Activated CD4-positive, alpha-beta T cell treated with anti-CD3 and anti-CD28 coated beads, Interleukin-2, amount 10 ng/mL, durations not matched to agents 24 days and 14 days (primary cell): ENCODE data around the gene FBXO42. TPM values are rescaled to one million over a fixed set of nuclear protein-coding genes. Genes with fewer than 3 reads are reported as not detected.
A peak's percentile ranks its signal among the peaks of the same experiment; 100 is the strongest.
"Not testable (repeated sequence)": the region's sequence is repeated elsewhere in the genome, so short reads cannot be mapped to it uniquely, and the experiment has no call there.

Source experiments
- DNase-seq: peaks from one replicate; pipeline ENCODE4 v3.0.0; 2022
- H3K27ac Mint-ChIP-seq: one replicate; pipeline ENCODE4 v1.8.0; 2022; ENCODE audit warnings: mild to moderate bottlenecking, mixed read lengths
- H3K27me3 Mint-ChIP-seq: one replicate; pipeline ENCODE4 v1.8.0; 2022; ENCODE audit warnings: mixed read lengths
- H3K36me3 Mint-ChIP-seq: one replicate; pipeline ENCODE4 v1.8.0; 2022; ENCODE audit warnings: low read depth, mild to moderate bottlenecking, mixed read lengths
- H3K4me1 Mint-ChIP-seq: one replicate; pipeline ENCODE4 v1.8.0; 2021; ENCODE audit warnings: mixed read lengths
- H3K4me3 Mint-ChIP-seq: one replicate; pipeline ENCODE4 v1.8.0; 2022; ENCODE audit warnings: mild to moderate bottlenecking, moderate library complexity, mixed read lengths
- H3K9me3 Mint-ChIP-seq: one replicate; pipeline ENCODE4 v1.8.0; 2021; ENCODE audit warnings: mixed read lengths
- intact Hi-C: fragments of 100-400 bp; cut with micrococcal nuclease; formaldehyde crosslinking; loops from one replicate; pipeline ENCODE4 v1.15.1; 2023
- total RNA-seq: library from RNA; stranded (reverse); gene quantifications from 2 replicates; pipeline ENCODE4 v1.2.3, GENCODE V29; 2022

FBXO42 gene
- total RNA-seq, 1 donor from 2014 or later, result 20.8 TPM

DNA sequence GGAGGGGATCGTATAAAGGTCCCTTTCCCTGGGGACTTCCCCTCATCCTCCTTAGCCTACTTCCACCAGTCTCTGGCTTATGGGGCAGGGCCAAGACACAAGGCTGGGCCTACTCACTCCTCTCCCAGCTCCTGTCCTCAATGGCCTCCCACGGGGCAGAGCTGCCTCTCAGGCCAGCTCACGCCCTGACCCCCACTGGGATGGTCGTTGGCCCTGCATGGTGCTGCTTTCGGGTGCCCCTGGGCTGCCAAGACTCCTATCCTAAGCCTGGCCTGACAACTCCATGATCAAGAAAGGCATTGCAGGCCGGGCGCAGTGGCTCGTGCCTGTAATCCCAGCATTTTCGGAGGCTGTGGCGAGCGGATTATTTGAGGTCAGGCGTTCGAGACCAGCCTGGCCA lies 121.5 kb downstream of the FBXO42 start:
- DNase-seq, result no peak
- peaks cover 30% of the 10 kb centered on the region for H3K27me3 Mint-ChIP-seq
- H3K4me1 Mint-ChIP-seq, result peaks cover 6% of the 10 kb centered on the region
- H3K27ac Mint-ChIP-seq, result no peak overlapping the region
- peaks cover 3% of the 10 kb centered on the region for H3K36me3 Mint-ChIP-seq
- H3K9me3 Mint-ChIP-seq, result peaks cover 3% of the 10 kb centered on the region
- H3K4me3 Mint-ChIP-seq, result no peak overlapping the region
- intact Hi-C loops, result no loop called here

DNA sequence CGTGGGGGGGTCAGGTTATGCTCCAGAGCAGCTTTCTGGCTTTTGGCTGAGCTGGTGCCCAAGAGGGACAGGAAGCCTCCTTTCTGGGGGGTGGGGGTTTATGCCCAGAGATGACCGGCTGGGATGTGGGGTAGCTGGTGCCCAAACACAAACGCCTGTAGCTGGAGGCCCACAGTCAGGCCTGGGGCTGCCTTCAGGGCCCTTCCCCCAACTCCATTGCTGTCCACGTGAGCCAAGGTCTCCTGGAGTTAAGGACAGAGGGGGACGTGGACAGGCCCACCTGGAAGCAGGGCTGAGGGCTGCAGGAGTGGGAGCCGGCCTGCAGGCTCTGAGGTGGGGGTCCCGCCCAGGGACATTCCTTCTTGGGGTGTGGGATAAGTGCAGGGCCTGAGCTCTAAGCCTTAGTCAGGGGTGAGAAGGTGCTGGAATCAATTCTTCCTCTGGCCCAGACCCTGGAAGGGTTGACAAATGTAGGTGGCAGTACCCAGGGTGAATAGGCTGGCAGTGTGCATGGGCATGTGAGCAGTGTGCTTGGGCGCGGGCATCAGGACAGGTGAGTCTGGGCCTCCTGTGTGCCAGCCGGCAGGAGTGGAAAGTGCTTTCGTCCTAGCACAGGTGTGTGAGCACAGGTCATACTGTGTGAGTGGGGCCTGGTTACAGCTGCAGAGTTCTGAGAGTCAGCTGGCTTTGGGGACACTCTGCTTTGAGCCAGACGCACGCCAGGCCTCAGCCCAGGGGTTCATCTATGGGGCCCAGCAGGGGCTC lies 122.1 kb downstream of the FBXO42 start:
- Mint-ChIP-seq H3K4me3 (no peak overlapping the region), H3K9me3 (peaks cover 3% of the 10 kb centered on the region), H3K27ac (no peak overlapping the region), H3K27me3 (peaks cover 30% of the 10 kb centered on the region), H3K4me1 (peaks cover 3% of the 10 kb centered on the region), H3K36me3 (peaks cover 3% of the 10 kb centered on the region)
- no peak for DNase-seq
- intact Hi-C loops, result no loop called here

DNA sequence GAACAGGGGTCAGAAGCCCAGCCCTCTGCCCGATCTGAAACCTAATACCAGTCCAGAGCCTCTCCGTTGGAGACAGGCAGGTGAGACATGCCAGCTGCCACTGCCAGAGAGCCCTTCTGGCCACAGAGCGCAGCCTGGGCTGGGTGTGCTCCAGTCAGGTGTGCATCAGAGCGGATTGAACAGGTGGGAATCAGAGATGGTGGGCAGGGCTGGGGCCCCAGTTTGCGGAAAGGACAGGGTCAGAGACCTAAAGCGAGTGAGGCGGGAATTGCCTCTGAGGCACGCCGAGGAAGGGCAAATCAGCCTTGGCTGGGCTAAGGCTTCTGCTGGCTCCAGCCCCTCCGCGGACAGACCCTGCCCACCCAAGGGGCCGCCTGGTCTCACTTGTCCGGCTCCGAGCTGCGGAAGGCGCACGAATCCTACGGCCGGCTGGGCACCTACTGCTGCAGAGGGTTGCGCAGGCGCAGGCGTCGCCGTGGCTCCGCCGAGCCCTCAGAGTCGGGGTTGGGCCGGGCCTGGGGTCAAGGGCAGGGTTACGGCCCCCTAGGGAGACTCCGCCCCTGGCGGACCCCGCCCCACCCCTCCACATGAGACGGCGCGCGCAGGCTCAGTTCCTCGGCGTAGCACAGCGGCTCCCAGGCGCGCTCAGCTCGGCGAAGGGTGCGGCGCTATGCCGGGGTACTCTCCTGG lies 125.6 kb downstream of the FBXO42 start:
- Mint-ChIP-seq H3K4me1 (peaks cover 3% of the 10 kb centered on the region), H3K27me3 (peaks cover 36% of the 10 kb centered on the region), H3K9me3 (peaks cover 3% of the 10 kb centered on the region), H3K36me3 (peaks cover 5% of the 10 kb centered on the region), H3K4me3 (no peak overlapping the region), H3K27ac (peak overlapping the region; percentile 72)
- intact Hi-C loops, result no loop called here
- no peak for DNase-seq

DNA sequence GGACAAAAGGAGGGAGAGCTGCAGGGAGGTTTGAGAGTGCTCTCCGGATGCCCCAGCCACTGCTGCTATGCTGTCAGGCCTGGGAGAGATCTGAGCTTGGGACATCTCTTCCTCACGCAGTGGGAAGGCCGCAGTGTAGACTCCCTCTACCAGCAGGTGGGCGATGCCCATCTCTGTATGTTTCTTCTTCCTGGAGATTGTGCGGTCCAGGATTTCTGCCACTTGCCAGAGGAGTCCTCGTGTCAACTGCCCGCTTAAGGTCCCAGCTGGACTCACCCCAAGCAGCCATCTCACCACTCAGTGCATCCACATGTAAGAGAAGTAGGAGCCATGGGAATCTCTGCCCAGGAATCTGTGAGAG lies 126.2 kb downstream of the FBXO42 start:
- Mint-ChIP-seq H3K27ac (no peak overlapping the region), H3K9me3 (peaks cover 3% of the 10 kb centered on the region), H3K4me1 (peaks cover 3% of the 10 kb centered on the region), H3K27me3 (peaks cover 41% of the 10 kb centered on the region), H3K36me3 (peaks cover 5% of the 10 kb centered on the region), H3K4me3 (no peak overlapping the region)
- DNase-seq, result no peak
- intact Hi-C loops, result no loop called here

DNA sequence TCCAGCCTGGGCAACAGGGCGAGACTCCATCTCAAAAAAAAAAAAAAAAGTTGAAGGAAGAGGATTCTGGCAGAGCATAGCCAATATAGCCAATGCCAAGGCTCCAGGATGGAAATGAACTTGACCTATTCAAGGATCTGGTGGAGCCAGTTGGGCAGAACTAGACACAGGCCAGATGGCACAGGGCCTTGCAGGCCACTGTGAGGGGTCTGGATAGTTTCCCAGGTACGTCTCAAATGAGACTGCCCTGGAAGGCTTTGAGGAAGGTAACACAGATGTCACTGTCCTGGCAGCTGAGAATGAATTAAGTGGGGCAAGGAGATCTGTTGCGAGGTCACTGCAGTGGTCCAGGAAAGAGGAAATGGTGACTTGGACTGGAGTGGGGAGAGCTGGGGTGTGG lies 127.8 kb downstream of the FBXO42 start:
- no peak overlapping the region for H3K27ac Mint-ChIP-seq
- intact Hi-C loops, result no loop called here
- H3K4me3 Mint-ChIP-seq, result no peak overlapping the region
- no peak for DNase-seq
- peaks cover 3% of the 10 kb centered on the region for H3K9me3 Mint-ChIP-seq
- H3K4me1 Mint-ChIP-seq, result peaks cover 10% of the 10 kb centered on the region
- H3K36me3 Mint-ChIP-seq, result peaks cover 5% of the 10 kb centered on the region
- H3K27me3 Mint-ChIP-seq, result peaks cover 41% of the 10 kb centered on the region

DNA sequence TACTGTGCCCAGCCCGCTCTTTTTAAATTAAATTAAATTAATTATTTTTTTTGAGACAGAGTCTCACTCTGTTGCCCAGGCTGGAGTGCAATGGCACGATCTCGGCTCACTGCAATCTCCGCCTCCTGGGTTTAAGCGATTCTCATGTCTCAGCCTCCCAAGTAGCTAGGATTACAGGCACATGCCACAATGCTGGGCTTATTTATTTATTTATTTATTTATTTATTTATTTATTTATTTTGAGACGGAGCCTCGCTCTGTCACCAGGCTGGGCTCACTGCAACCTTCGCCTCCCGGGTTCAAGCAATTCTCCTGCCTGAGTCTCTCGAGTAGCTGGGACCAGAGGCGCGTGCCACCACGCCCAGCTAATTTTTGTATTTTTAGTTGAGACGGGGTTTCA lies 129.6 kb downstream of the FBXO42 start:
- H3K9me3 Mint-ChIP-seq, H3K27ac Mint-ChIP-seq, H3K36me3 Mint-ChIP-seq, H3K4me3 Mint-ChIP-seq, DNase-seq, intact Hi-C loops: not testable (repeated sequence)
- Mint-ChIP-seq H3K27me3 (peaks cover 26% of the 10 kb centered on the region), H3K4me1 (peaks cover 13% of the 10 kb centered on the region)

DNA sequence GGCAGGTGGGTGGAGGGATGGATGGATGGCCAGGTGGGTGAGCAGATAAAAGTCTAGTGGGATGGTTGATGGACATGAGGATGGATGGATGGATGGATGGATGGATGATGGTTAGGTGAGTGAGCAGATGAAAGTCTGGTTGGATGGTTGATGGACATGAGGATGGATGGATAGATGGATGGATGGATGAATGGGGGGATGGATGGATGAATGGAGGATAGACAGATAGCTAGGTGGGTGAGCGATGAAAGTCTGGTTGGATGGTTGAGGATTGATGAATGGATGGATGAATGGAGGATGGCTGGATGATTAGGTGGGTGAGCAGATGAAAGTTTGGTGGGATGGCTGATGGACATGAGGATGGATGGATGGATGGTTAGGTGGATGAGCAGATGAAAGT lies 130.8 kb downstream of the FBXO42 start:
- peaks cover 2% of the 10 kb centered on the region for H3K36me3 Mint-ChIP-seq
- H3K9me3 Mint-ChIP-seq, result no peaks in the 10 kb centered on the region
- peaks cover 18% of the 10 kb centered on the region for H3K27me3 Mint-ChIP-seq
- DNase-seq, result no peak
- peaks cover 20% of the 10 kb centered on the region for H3K4me1 Mint-ChIP-seq
- no peak overlapping the region for H3K27ac Mint-ChIP-seq
- no peak overlapping the region for H3K4me3 Mint-ChIP-seq
- intact Hi-C loops, result no loop called here

DNA sequence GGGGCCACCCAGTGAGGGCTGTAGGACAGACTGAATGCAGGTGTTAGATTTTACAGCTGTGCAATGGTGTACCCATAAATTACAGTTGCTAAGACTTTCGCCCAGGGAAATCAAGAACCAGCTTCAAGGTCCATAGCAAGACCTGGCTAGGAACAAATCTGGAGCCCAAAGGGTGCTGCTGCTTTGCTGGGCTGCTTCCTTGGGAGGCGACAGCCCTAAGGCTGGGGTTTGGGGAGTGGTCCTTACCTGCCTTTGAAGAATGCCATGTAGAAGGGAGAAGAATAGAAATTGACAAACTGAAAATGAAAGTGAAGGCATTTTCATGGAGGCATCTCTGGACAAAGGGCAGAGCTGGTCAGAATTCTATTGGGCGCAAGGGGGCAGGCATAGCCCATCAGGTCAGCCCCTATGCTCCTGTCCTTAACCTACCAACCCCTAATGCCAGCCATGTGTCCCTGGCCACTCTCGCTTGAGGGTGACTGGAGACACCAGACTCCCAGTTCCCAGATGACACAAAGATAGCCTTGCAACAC lies 132.2 kb downstream of the FBXO42 start:
- intact Hi-C loops, result no loop called here
- no peak overlapping the region for H3K27ac Mint-ChIP-seq
- H3K9me3 Mint-ChIP-seq, result no peaks in the 10 kb centered on the region
- H3K27me3 Mint-ChIP-seq, result peaks cover 11% of the 10 kb centered on the region
- H3K4me3 Mint-ChIP-seq, result peak overlapping the region; percentile 27
- DNase-seq, result no peak
- H3K4me1 Mint-ChIP-seq, result peaks cover 24% of the 10 kb centered on the region
- peaks cover 2% of the 10 kb centered on the region for H3K36me3 Mint-ChIP-seq

DNA sequence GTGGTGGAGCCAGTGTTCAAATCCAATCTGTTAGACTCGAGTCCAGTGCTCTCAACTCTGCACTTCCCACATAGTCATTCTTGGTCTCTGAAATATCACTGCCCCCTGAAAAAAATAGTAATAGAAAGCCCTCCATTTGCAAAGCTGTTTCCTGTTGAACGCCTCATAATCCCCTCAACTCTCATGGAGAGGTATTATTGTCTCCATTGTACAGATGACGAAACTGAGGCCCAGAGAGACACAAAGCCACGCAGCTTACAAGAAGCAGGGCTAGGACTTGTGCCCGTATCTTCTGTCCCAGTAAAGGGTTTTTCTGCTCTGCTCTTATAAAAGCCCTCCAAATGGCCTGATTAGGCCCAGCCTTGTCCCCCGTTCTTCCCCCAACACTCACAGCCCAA lies 133.6 kb downstream of the FBXO42 start:
- Mint-ChIP-seq H3K9me3 (no peaks in the 10 kb centered on the region), H3K27me3 (peaks cover 7% of the 10 kb centered on the region), H3K4me3 (no peak overlapping the region), H3K4me1 (peaks cover 24% of the 10 kb centered on the region), H3K27ac (no peak overlapping the region), H3K36me3 (no peaks in the 10 kb centered on the region)
- no peak for DNase-seq
- intact Hi-C loops, result no loop called here

DNA sequence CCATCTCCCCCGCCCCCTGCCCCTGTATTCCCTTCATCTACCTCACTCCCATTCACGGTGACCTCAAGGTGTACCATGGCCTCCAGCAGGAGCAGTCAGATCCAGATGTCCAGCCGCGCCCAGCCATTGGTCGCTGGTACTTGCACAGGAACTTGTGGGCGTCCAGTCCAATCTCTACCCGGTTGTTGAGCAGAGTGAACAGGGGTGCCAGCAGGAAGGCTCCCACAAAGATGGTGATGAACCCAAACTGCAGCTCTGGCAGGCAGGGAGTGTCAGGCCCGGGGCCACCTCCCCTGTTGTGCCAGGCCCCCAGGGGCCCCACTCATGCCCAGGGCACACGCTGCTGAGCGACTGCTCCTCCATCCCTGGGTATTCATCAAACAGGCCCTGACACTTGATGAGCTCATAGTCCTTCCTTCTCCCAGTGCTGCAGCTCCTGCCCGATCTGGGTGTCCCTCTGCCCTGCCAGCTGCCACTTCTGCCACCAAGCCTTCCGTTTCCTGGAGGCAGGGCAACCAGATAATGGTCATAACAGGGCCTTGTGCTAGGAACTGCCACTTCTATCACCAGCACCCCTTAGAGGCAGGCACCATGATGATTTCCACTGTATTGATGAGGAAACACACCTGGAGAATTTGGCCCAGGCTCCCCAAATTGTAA lies 134.1 kb downstream of the FBXO42 start:
- intact Hi-C loops, result no loop called here
- Mint-ChIP-seq H3K4me3 (peak overlapping the region; percentile 52), H3K27me3 (peaks cover 11% of the 10 kb centered on the region), H3K27ac (no peak overlapping the region), H3K4me1 (peaks cover 24% of the 10 kb centered on the region), H3K9me3 (no peaks in the 10 kb centered on the region), H3K36me3 (no peaks in the 10 kb centered on the region)
- DNase-seq, result no peak

DNA sequence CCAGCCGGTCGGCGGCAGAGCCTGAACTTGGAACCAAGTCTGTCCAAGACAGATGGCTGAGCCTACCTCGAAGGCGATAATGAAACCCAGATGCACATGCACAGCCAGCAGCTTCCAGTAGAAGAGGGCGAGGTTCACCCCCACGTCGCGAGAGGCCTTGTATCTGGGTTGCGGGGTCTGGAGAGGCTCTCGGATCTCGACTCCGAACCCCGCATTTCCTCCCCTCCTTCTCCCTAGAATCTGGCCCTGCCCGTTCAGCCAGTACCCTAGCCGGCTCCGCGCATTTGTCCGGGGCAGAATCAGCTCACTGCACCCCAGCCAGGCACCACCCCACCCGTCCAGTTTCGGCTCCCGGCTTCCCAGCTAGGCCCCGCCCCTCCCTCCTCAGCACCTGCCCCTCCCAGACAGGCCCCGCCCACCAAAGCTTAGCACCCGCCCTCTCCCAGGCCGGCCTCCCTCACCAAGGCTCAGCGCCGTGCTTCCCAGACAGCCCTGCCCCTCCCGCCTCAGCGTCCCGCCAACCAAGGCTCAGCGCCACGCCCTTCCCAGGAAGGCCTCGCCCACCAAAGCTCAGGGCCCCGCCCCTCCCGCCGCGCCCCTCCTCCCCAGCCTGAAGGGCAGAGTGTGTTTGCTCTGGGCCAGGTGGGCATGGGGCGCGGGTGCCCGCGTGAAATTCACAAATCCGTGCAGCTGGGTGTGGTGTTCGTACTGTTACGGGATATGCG lies 135.1 kb downstream of the FBXO42 start:
- intact Hi-C loops, result loop anchor here (1.0 kb wide), 2 partner anchors 10 to 20 kb away; partner anchors contain the start of gene CPLANE2
- Mint-ChIP-seq H3K36me3 (no peaks in the 10 kb centered on the region), H3K4me1 (peaks cover 24% of the 10 kb centered on the region), H3K4me3 (peak overlapping the region; percentile 88), H3K9me3 (no peaks in the 10 kb centered on the region), H3K27ac (peak overlapping the region; percentile 39), H3K27me3 (peaks cover 14% of the 10 kb centered on the region)
- peak; percentile 98 for DNase-seq

DNA sequence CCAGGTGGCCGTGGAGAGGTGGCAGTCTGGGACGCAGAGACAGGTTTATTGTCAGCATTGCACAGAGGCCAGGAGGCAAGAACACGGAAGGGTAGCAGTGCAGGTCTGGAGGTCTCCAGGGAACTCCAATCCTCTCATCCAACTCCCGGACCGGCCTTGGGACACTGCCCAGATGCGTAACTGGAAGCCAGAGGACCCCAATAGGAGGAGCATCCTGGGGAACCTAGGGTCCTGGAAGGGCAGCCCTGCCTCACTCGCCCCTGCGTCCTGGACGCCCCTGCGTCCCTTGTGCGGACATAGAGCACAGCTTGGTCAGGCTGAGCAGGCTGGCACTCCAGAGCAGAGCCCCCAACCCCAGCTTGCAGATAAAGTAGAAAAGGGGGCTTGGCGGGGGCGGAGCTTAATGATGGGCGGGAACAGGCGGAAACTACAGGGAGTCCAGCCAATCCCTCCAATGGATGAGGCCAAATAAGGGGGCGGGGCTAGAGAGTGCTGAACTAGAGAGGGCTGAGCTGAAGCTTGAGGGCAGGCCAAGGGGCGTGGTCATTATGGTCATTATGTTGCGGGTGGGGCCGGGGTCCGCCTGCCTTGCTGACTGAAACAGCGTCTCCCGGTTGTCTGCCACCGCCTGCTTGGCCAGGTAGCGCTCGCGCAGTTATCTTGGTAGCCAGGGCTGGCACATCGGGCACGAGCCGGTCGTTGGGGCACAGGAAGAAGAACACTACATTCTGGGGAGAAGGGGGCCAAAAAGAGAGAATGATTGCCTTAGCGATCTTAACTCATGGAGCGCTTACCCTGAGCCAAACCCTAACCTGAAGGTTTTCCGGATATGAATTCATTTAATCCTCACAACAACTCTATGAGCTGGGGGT lies 136.2 kb downstream of the FBXO42 start:
- peaks cover 24% of the 10 kb centered on the region for H3K4me1 Mint-ChIP-seq
- peaks cover 10% of the 10 kb centered on the region for H3K27me3 Mint-ChIP-seq
- DNase-seq, result peak; percentile 89
- H3K36me3 Mint-ChIP-seq, result no peaks in the 10 kb centered on the region
- peak overlapping the region; percentile 88 for H3K4me3 Mint-ChIP-seq
- no peaks in the 10 kb centered on the region for H3K9me3 Mint-ChIP-seq
- intact Hi-C loops, result no loop called here
- H3K27ac Mint-ChIP-seq, result no peak overlapping the region

DNA sequence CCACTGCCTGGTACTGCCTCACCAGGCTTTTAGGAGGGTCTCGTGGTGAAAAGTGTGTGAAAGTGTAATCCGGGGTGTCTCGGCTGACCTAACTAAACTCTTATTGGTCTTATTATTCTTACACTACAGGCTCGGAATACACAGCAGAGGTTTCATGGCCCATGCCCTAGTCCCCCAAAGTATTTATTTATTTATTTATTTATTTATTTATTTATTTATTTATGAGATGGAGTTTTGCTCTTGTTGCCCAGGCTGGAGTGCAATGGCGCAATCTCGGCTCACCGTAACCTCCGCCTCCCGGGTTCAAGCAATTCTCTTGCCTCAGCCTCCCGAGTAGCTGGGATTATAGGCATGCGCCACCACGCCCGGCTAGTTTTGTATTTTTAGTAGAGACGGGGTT lies 137.0 kb downstream of the FBXO42 start:
- H3K27me3 Mint-ChIP-seq, intact Hi-C loops: not testable (repeated sequence)

More for the DNA sequence above, 137.0 kb downstream of the FBXO42 start:
- not testable (repeated sequence) for H3K9me3 Mint-ChIP-seq, DNase-seq, H3K4me3 Mint-ChIP-seq, H3K27ac Mint-ChIP-seq, H3K36me3 Mint-ChIP-seq
- peaks cover 23% of the 10 kb centered on the region for H3K4me1 Mint-ChIP-seq
